ENCODE data around the gene ELSPBP1.
"Not testable (repeated sequence)": the region's sequence is repeated elsewhere in the genome, so short reads cannot be mapped to it uniquely, and the experiment has no call there.

ELSPBP1 gene

DNA sequence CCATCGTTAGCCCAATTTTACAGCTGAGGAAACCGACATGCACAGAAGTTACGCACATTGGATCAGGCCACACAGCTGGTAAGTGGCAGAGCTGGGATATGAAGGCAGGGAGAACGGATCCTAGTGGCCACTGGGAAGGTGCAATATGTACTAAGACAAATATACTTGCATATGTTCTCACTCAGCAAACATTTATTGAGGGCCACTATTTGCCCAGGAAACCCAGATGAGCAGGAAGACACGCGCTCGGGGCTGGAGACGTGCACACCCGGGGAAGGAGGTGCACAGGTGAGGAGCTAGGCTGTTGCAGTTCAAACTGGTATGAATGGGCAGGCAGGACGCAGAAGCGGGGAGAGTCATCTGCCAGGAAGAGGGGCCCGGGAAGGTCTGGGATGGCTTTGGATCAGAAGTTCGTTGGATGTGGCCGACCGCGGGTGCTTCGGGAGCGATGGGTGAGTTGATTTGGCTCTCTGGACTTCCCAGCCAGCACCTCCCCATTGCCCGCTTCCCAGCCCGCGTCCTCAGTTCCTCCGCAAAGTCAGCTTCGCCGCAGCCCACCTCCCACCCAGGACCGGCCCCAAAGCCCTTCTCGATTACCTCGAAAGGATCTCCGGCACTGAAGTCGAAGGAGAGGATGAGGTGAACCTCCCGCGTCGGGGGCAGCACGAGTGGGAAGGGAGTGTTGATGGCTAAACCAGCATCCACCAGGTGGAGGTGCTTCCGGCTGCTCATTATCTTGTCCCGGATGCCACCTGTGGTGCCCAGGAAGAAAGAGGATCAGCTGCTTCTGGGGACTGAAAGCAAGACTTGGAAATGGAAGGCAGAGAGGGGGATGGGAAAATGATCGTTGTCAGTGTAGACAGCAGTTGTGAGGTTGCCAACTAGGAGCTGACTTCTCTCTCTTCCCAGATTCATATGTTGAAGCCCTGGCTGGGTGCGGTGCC is 67.2 kb downstream of the ELSPBP1 start:
- no peaks in the 10 kb centered on the region for H4K20me1 ChIP-seq (ENCODE audit: insufficient read depth, low read length)
- H2AFZ ChIP-seq (ENCODE audit: low read depth, low read length) = no peak overlapping the region
- no peak overlapping the region for H3K27ac ChIP-seq (ENCODE audit: low read length)
- H3K9ac ChIP-seq (ENCODE audit: low read length) = no peak overlapping the region
- no peaks in the 10 kb centered on the region for H3K9me3 ChIP-seq (ENCODE audit: insufficient read depth, low read length)
- no peaks in the 10 kb centered on the region for H3K79me2 ChIP-seq (ENCODE audit: low read length)
- no peak overlapping the region for H3K4me2 ChIP-seq (ENCODE audit: low read length)
- H3K4me1 ChIP-seq (ENCODE audit: low read length) = no peaks in the 10 kb centered on the region
- TF ChIP-seq, protein P1, sequence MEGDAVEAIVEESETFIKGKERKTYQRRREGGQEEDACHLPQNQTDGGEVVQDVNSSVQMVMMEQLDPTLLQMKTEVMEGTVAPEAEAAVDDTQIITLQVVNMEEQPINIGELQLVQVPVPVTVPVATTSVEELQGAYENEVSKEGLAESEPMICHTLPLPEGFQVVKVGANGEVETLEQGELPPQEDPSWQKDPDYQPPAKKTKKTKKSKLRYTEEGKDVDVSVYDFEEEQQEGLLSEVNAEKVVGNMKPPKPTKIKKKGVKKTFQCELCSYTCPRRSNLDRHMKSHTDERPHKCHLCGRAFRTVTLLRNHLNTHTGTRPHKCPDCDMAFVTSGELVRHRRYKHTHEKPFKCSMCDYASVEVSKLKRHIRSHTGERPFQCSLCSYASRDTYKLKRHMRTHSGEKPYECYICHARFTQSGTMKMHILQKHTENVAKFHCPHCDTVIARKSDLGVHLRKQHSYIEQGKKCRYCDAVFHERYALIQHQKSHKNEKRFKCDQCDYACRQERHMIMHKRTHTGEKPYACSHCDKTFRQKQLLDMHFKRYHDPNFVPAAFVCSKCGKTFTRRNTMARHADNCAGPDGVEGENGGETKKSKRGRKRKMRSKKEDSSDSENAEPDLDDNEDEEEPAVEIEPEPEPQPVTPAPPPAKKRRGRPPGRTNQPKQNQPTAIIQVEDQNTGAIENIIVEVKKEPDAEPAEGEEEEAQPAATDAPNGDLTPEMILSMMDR (IDR thresholded peaks at IDR 0.05; ENCODE audit: low read depth, low read length) = no peak
- TF ChIP-seq EZH2phosphoT487 (IDR thresholded peaks at IDR 0.05; ENCODE audit: low read depth) = no peak
- H3K36me3 ChIP-seq (replicated peaks; ENCODE audit: low read depth, low read length) = no peaks in the 10 kb centered on the region
- H3K4me3 ChIP-seq (ENCODE audit: low read length) = no peak overlapping the region
- 0 out of 2 replicates have a peak, but pooled peaks cover 3% of the 10 kb centered on the region for H3K27me3 ChIP-seq (ENCODE audit: low read depth, low read length)

DNA sequence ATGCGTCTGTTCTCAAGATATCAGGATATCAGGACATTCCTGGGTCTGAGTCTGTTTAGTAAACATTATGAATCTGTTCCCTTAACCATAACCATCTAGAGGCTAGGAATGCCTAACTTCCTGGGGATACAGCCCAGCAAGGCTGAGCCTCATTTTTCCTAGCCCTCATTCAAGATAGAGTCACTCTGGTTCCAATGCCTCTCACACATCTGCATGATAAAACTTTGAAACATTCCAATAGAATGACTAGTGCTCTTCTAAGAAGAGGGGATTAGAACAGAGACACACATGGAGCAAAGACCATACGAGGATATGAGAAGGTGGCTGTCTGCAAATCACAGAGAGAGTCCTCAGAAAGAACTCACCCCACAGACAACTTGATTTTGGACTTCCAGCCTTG is 70.1 kb downstream of the ELSPBP1 start:
- no peak overlapping the region for H3K9ac ChIP-seq (ENCODE audit: low read length)
- no peaks in the 10 kb centered on the region for H3K79me2 ChIP-seq (ENCODE audit: low read length)
- H3K36me3 ChIP-seq (replicated peaks; ENCODE audit: low read depth, low read length) = no peaks in the 10 kb centered on the region
- H3K4me1 ChIP-seq (ENCODE audit: low read length) = no peaks in the 10 kb centered on the region
- no peaks in the 10 kb centered on the region for H3K9me3 ChIP-seq (ENCODE audit: insufficient read depth, low read length)
- TF ChIP-seq, protein P1 (IDR thresholded peaks at IDR 0.05; ENCODE audit: low read depth, low read length) = no peak
- TF ChIP-seq EZH2phosphoT487 (IDR thresholded peaks at IDR 0.05; ENCODE audit: low read depth) = no peak
- H3K4me2 ChIP-seq (ENCODE audit: low read length) = no peak overlapping the region
- H2AFZ ChIP-seq (ENCODE audit: low read depth, low read length) = no peak overlapping the region
- H3K4me3 ChIP-seq (ENCODE audit: low read length) = no peak overlapping the region
- H3K27ac ChIP-seq (ENCODE audit: low read length) = no peak overlapping the region
- 0 out of 2 replicates have a peak, but pooled peaks cover 3% of the 10 kb centered on the region for H3K27me3 ChIP-seq (ENCODE audit: low read depth, low read length)
- H4K20me1 ChIP-seq (ENCODE audit: insufficient read depth, low read length) = no peaks in the 10 kb centered on the region

DNA sequence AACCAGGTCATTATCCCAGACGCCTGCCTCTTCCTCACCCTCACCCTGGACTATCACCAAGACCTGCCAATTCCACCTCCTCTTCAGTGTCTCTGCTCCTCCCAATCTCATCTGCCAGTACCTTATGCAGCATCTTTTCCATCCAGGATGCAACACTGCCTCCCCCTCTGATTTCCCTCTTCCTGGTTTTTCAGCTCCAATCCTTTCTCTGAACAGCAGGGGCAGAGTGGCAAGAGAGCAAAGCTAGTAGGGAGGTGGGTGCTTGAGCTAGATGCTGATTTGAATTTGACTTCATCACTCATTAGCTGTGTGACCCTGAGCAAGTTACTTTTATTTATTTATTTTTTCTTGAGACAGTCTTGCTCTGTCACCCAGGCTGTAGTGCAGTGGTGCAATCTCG is 75.0 kb downstream of the ELSPBP1 start:
- Histone ChIP-seq H2AFZ (ENCODE audit: low read depth, low read length) (no peak overlapping the region), H3K27me3 (ENCODE audit: low read depth, low read length) (0 out of 2 replicates have a peak, but pooled peaks cover 3% of the 10 kb centered on the region), H3K79me2 (ENCODE audit: low read length) (no peaks in the 10 kb centered on the region), H3K9ac (ENCODE audit: low read length) (no peak overlapping the region), H3K4me1 (ENCODE audit: low read length) (no peaks in the 10 kb centered on the region), H3K27ac (ENCODE audit: low read length) (no peak overlapping the region), H3K4me3 (ENCODE audit: low read length) (no peak overlapping the region), H3K4me2 (ENCODE audit: low read length) (no peak overlapping the region), H4K20me1 (ENCODE audit: insufficient read depth, low read length) (no peaks in the 10 kb centered on the region), H3K36me3 (replicated peaks; ENCODE audit: low read depth, low read length) (no peaks in the 10 kb centered on the region), H3K9me3 (ENCODE audit: insufficient read depth, low read length) (no peaks in the 10 kb centered on the region)
- TF ChIP-seq, protein P1 (IDR thresholded peaks at IDR 0.05; ENCODE audit: low read depth, low read length) = no peak
- TF ChIP-seq EZH2phosphoT487 (IDR thresholded peaks at IDR 0.05; ENCODE audit: low read depth) = no peak

DNA sequence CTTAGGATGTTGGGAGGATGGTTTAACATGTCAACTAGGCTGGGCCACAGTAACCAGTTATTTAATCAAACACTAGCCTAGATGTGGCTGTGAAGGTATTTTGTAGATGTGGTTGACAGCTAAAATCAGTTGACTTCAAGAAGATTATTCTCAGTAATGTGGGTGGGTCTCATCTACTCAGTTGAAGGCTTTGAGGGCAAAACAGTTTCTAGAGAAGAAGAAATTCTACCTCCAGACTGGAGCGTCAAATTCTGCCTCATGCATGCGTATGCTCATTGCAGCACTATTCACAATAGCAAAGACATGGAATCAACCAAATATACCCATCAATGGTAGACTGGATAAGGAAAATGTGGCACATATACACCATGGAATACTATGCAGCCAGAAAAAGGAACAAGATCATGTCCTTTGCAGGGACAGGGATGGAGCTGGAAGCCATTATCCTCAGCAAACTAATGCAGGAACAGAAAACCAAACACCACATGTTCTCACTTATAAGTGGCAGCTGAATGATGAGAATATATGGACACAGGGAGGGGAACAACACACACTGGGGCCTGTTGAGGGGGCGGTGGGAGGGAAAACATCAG is 75.8 kb downstream of the ELSPBP1 start:
- H3K79me2 ChIP-seq (ENCODE audit: low read length); H4K20me1 ChIP-seq (ENCODE audit: insufficient read depth, low read length); H3K4me1 ChIP-seq (ENCODE audit: low read length): not testable (repeated sequence)

More for the DNA sequence above, 75.8 kb downstream of the ELSPBP1 start:
- not testable (repeated sequence) for H3K9me3 ChIP-seq (ENCODE audit: insufficient read depth, low read length); H3K36me3 ChIP-seq (replicated peaks; ENCODE audit: low read depth, low read length); H2AFZ ChIP-seq (ENCODE audit: low read depth, low read length); H3K4me2 ChIP-seq (ENCODE audit: low read length); H3K27ac ChIP-seq (ENCODE audit: low read length); H3K27me3 ChIP-seq (ENCODE audit: low read depth, low read length); H3K9ac ChIP-seq (ENCODE audit: low read length); H3K4me3 ChIP-seq (ENCODE audit: low read length)

Measured in OCI-LY3 (cell line).